CD4-positive, alpha-beta T cell treated with Interleukin-6 at 100 ng/mL for 8 hours (primary cell): Measurements from ENCODE around the gene SORCS2.

ENCODE experiments used
- DNase-seq: peaks from one replicate; pipeline ENCODE4 v3.0.0-alpha.2; 2020; ENCODE audit warnings: mixed read lengths, low spot score

SORCS2 gene

DNA sequence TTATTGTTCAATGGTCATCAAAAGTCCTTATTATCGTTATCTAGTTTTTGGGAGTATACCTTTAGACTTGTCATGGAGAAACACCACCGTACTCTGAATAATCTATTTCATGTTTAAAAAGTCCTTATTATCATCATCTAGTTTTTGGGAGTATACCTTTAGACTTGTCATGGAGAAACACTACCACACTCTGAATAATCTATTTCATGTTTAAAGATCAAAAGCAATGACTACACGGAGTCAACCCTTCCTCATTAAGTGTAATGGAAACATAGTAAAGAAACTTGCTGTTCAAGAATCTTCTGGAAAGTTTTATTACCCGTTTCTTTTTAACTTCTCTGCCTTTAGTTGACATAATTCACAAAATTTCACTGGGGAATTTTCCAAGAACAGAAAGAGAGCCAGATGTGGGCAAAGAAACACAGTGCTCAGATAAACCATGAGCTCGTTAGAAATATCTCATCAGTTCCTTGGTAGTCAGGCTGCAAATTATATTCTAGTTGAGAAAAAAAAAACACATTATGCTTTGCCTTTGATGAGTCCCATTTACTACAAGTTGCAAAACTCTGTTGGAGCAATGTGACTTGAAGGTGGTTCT is 588.5 kb downstream of the SORCS2 start:
- DNase-seq: no peak

- DNase-seq: no peak
Measured at GRCh38 chr4:7781366-7781765, 589.0 kb downstream of the SORCS2 start.

- no peak for DNase-seq
Measured at GRCh38 chr4:7781993-7782392, 589.7 kb downstream of the SORCS2 start.

DNA sequence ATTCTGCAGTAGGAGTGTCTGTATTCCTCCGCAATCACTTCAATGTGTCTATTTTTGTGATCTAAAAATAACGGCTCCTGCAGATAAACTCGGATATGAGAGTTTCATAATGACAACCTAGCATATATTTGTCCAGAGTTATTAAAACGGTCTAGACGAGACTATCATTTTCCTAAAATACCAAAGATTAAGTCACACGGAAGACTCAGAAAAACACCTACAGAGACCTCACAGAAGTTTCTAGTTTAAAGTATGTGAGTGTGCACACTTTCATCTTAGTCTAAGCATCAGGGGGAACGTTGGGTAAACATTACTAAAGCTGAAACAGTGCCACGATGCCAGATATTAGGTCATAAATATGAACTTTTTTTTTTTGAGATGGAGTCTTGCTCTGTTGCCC is 590.4 kb downstream of the SORCS2 start:
- no peak for DNase-seq

GRCh38 chr4:7783541-7783940 is 591.2 kb downstream of the SORCS2 start:
- DNase-seq: no peak

DNA sequence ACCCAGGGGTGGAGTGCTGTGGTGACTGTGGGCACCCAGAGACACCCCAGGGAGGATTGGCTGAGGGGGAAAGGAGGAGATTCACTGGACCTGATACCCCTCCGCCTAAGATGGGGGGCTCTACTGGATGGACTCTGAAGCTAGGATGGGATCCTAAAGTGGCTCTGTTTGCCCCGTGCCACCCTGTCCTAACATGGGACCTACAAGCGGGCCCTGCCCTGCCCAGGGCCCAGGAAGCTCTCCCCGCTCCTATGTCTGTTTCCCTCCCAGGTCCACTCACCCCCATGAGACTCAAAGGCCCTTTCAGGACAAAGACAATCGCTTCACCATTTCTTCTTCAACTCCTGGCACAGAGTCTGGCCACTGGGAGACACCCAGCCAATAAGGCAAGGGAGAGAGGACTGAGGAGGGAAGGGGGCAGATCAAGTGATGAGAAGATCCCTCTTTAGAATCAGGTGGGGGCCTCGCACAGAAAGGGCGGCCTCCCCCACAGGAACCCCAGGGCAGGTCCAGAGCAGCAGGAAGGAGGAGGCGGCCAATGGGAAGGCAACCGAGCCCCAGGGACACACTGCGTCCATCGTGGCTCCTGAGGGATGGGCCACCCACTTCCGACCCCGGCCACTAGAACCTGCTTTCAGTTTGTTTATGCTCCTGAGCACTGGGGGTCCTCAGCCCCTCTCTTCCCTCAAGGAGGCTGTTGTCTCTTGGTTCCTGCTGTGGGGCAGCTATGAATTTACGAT is 592.0 kb downstream of the SORCS2 start:
- DNase-seq: no peak

- no peak for DNase-seq
Measured at GRCh38 chr4:7785017-7785416, 592.7 kb downstream of the SORCS2 start.

- no peak for DNase-seq
Measured at GRCh38 chr4:7786040-7786439, 593.7 kb downstream of the SORCS2 start.

- DNase-seq: no peak
Measured at GRCh38 chr4:7786517-7786916, 594.2 kb downstream of the SORCS2 start.

GRCh38 chr4:7787067-7787466 is 594.7 kb downstream of the SORCS2 start:
- no peak for DNase-seq

DNA sequence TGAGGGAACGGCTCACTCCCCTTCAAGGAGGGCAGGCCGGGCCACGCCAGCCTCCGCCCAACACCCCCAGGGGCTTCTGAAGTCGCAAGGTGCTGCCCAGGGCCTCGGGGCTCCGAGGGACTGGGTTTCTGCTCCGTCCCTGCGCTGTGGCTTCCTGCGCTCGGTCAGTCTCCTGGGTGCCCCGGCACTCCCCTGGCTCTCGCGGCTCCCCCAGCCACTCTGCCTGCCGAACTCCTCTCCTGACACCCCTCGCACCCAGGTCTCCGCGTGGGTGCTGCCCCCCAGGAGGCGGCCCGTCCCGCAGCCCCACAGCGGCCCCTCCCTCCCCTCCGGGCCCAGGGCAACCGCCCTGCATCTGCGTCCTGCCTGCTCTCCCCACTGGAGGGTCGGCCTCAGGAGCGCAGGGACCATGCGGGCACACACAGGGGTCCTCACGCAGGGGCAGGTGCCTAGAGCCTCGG is 595.4 kb downstream of the SORCS2 start:
- DNase-seq: no peak

GRCh38 chr4:7788193-7788592 is 595.9 kb downstream of the SORCS2 start:
- DNase-seq: no peak

DNA sequence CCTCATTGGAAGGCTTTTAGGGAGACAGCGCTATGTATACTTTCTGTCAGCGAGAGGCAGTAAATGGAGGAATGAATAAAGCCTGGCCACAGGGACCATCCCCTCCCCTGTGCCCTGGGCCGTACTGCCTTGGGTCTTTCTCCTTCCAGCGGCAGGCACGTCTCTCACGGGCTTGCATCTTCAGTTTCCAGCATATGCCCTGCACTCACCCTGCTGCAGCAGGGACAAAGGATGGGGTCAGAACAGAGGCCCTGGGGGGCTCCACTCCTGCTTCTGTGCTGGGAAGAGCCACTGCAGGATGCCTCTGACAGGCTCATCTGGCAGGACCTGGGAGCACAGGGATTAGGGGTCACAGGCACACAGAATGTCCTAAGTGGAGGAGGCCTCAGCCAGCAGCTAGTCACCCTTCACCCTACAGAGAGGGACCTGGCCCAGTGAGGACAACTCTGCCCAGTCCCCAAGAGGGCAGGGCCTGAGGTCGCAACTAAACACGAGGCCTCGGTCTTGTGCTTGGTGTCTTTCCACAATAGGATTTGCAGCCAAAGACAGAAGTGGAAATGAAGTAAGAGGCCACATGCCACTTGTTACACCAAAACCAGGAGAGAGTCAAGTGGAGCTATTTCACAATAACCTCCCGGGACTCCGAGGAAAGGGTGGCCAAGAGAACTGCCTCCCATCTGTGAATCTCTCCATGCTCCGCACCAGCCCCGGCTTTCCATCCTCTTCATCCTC is 596.5 kb downstream of the SORCS2 start:
- no peak for DNase-seq

GRCh38 chr4:7790023-7790422 is 597.7 kb downstream of the SORCS2 start:
- DNase-seq: no peak

DNA sequence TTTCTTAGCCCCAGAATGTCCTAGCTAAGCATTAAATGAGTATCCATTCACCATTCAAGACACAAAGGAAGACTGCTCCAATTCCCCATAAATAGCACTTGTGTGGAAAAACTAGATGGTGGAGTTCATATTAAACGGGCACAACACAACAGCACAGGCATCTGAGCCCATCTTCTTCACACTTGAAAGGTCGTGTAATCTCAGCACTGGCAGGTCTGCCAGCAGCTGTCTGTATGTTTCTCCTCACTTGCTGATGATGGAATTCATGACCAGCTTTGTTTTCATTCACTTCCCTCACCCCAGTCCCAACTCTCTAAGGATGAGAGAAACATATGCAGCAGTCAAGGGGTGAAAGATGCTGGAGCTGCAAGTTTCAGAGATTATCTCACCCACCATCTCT is 598.7 kb downstream of the SORCS2 start:
- no peak for DNase-seq
